ENCODE data around the gene ANGEL1. TPM values are rescaled to one million over a fixed set of nuclear protein-coding genes. Genes with fewer than 3 reads are reported as not detected.
A peak's percentile ranks its signal among the peaks of the same experiment; 100 is the strongest.

Gene ANGEL1
- polyA plus RNA-seq, 2 donors: 3.7 to 5.1 TPM

DNA sequence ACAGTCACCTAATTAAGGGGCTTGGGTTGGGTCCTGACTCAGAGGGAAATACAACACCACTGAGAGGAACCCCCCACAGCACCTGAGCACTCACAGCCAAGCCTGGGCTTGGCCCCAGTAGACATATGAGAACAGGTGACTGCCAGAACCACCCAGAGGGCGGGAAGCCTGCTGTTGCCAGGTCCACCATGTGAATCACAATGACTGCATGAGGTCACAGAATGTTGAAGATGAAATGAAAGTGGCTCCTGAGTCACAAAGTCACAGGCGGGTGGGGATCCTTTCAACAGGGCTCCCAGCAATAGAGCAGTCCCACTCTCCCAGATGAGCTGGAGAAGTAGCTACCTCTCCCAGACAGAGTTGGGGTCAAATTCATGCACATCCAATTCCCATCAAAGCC lies 13.4 kb upstream of the ANGEL1 start, which contains the start of gene LRRC74A:
TSS of gene LRRC74A (plus strand) at position 287 of the 400 bp plus-strand sequence. CDS start 290 bp downstream, outside the sequence.
- Histone ChIP-seq H3K4me3 (ENCODE audit: low read depth in 1 of 2, low read length in 2 of 2) (no peak within 1 kb of the TSS), H3K36me3 (ENCODE audit: control insufficient read depth in 2 of 2, insufficient read depth in 2 of 2, low read length in 1 of 2) (no peaks in the 10 kb centered on the region), H3K27ac (ENCODE audit: low read depth in 2 of 2, low read length in 1 of 2) (no peak within 1 kb of the TSS), H3K9me3 (ENCODE audit: control insufficient read depth in 2 of 2, insufficient read depth in 1 of 2, low read depth in 1 of 2, low read length in 1 of 2) (no peaks in the 10 kb centered on the region), H3K27me3 (ENCODE audit: control insufficient read depth in 1 of 2, insufficient read depth in 2 of 2, low read length in 2 of 2) (no peaks in the 10 kb centered on the region), H3K4me1 (ENCODE audit: control insufficient read depth in 2 of 2, insufficient read depth in 2 of 2, low read length in 1 of 2) (no peaks in the 10 kb centered on the region)
- WGBS, 2 donors: 65 to 90% methylated on average over 2 of the region's 2 CpGs

DNA sequence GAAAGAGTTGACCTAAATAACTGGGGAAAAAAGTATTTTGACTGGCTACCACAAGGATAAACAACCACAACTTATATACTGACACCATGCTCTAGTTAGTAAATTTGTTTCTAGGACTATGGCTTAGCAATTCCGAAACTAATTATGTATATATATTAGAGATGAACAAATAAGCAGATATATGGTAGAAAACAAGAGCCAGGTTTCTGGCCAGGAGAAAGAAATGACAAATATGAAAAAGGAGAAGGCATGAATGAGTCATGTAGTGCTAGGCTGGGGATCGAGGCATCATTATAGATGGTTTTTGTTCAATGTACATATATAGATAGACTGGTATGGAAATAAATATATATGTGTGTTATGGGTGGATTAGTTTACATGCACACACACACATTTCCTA lies 8.0 kb upstream of the ANGEL1 start:
- Histone ChIP-seq H3K27ac (ENCODE audit: low read depth in 2 of 2, low read length in 1 of 2) (no peak overlapping the region), H3K27me3 (ENCODE audit: control insufficient read depth in 1 of 2, insufficient read depth in 2 of 2, low read length in 2 of 2) (no peaks in the 10 kb centered on the region), H3K36me3 (ENCODE audit: control insufficient read depth in 2 of 2, insufficient read depth in 2 of 2, low read length in 1 of 2) (no peaks in the 10 kb centered on the region), H3K9me3 (ENCODE audit: control insufficient read depth in 2 of 2, insufficient read depth in 1 of 2, low read depth in 1 of 2, low read length in 1 of 2) (no peaks in the 10 kb centered on the region), H3K4me3 (ENCODE audit: low read depth in 1 of 2, low read length in 2 of 2) (no peak overlapping the region), H3K4me1 (ENCODE audit: control insufficient read depth in 2 of 2, insufficient read depth in 2 of 2, low read length in 1 of 2) (no peaks in the 10 kb centered on the region)
- WGBS, 2 donors: 69 to 70% methylated on average over 2 of the region's 2 CpGs

GRCh38 chr14:76814726-76815645 lies 2.3 kb upstream of the ANGEL1 start:
- H3K9me3 ChIP-seq (ENCODE audit: control insufficient read depth in 2 of 2, insufficient read depth in 1 of 2, low read depth in 1 of 2, low read length in 1 of 2): no peaks in the 10 kb centered on the region
- H3K36me3 ChIP-seq (ENCODE audit: control insufficient read depth in 2 of 2, insufficient read depth in 2 of 2, low read length in 1 of 2): no peaks in the 10 kb centered on the region
- H3K27me3 ChIP-seq (ENCODE audit: control insufficient read depth in 1 of 2, insufficient read depth in 2 of 2, low read length in 2 of 2): no peaks in the 10 kb centered on the region
- no peak overlapping the region for H3K4me3 ChIP-seq (ENCODE audit: low read depth in 1 of 2, low read length in 2 of 2)
- H3K27ac ChIP-seq (ENCODE audit: low read depth in 2 of 2, low read length in 1 of 2): no peak overlapping the region
- H3K4me1 ChIP-seq (ENCODE audit: control insufficient read depth in 2 of 2, insufficient read depth in 2 of 2, low read length in 1 of 2): peaks cover 0 to 2% of the 10 kb centered on the region in 2 donors
- 54 to 63% methylated on average over 7 of the region's 7 CpGs for WGBS, 2 donors

- Histone ChIP-seq H3K4me1 (ENCODE audit: control insufficient read depth in 2 of 2, insufficient read depth in 2 of 2, low read length in 1 of 2) (peaks cover 0 to 2% of the 10 kb centered on the region in 2 donors), H3K9me3 (ENCODE audit: control insufficient read depth in 2 of 2, insufficient read depth in 1 of 2, low read depth in 1 of 2, low read length in 1 of 2) (no peaks in the 10 kb centered on the region), H3K4me3 (ENCODE audit: low read depth in 1 of 2, low read length in 2 of 2) (peak overlapping the region; percentile 61 to 92), H3K27me3 (ENCODE audit: control insufficient read depth in 1 of 2, insufficient read depth in 2 of 2, low read length in 2 of 2) (no peaks in the 10 kb centered on the region), H3K36me3 (ENCODE audit: control insufficient read depth in 2 of 2, insufficient read depth in 2 of 2, low read length in 1 of 2) (peaks cover 7 to 8% of the 10 kb centered on the region in 2 donors), H3K27ac (ENCODE audit: low read depth in 2 of 2, low read length in 1 of 2) (peak overlapping the region; percentile 73 to 83)
- WGBS, 2 donors: 0% methylated on average over 20 of the region's 20 CpGs
Observed at GRCh38 chr14:76812093-76812421, 625 bp downstream of the ANGEL1 start.

GRCh38 chr14:76811561-76811960 lies 1.1 kb downstream of the ANGEL1 start:
- Histone ChIP-seq H3K4me1 (ENCODE audit: control insufficient read depth in 2 of 2, insufficient read depth in 2 of 2, low read length in 1 of 2) (peaks cover 0 to 2% of the 10 kb centered on the region in 2 donors), H3K9me3 (ENCODE audit: control insufficient read depth in 2 of 2, insufficient read depth in 1 of 2, low read depth in 1 of 2, low read length in 1 of 2) (no peaks in the 10 kb centered on the region), H3K4me3 (ENCODE audit: low read depth in 1 of 2, low read length in 2 of 2) (peak overlapping the region in 1 of 2 donors; percentile 92), H3K27me3 (ENCODE audit: control insufficient read depth in 1 of 2, insufficient read depth in 2 of 2, low read length in 2 of 2) (no peaks in the 10 kb centered on the region), H3K27ac (ENCODE audit: low read depth in 2 of 2, low read length in 1 of 2) (no peak overlapping the region), H3K36me3 (ENCODE audit: control insufficient read depth in 2 of 2, insufficient read depth in 2 of 2, low read length in 1 of 2) (peaks cover 8 to 10% of the 10 kb centered on the region in 2 donors)
- WGBS, 2 donors: 49 to 55% methylated on average over 4 of the region's 4 CpGs

GRCh38 chr14:76810953-76811400 lies 1.7 kb downstream of the ANGEL1 start:
- Histone ChIP-seq H3K4me3 (ENCODE audit: low read depth in 1 of 2, low read length in 2 of 2) (peak overlapping the region in 1 of 2 donors; percentile 92), H3K27me3 (ENCODE audit: control insufficient read depth in 1 of 2, insufficient read depth in 2 of 2, low read length in 2 of 2) (no peaks in the 10 kb centered on the region), H3K27ac (ENCODE audit: low read depth in 2 of 2, low read length in 1 of 2) (no peak overlapping the region), H3K9me3 (ENCODE audit: control insufficient read depth in 2 of 2, insufficient read depth in 1 of 2, low read depth in 1 of 2, low read length in 1 of 2) (no peaks in the 10 kb centered on the region), H3K4me1 (ENCODE audit: control insufficient read depth in 2 of 2, insufficient read depth in 2 of 2, low read length in 1 of 2) (peaks cover 0 to 2% of the 10 kb centered on the region in 2 donors), H3K36me3 (ENCODE audit: control insufficient read depth in 2 of 2, insufficient read depth in 2 of 2, low read length in 1 of 2) (peaks cover 8 to 15% of the 10 kb centered on the region in 2 donors)
- WGBS, 2 donors: 3 to 5% methylated on average over 9 of the region's 9 CpGs

- no peaks in the 10 kb centered on the region for H3K27me3 ChIP-seq (ENCODE audit: control insufficient read depth in 1 of 2, insufficient read depth in 2 of 2, low read length in 2 of 2)
- WGBS, 2 donors: 34% methylated on average over 3 of the region's 3 CpGs
- peak overlapping the region in 1 of 2 donors; percentile 92 for H3K4me3 ChIP-seq (ENCODE audit: low read depth in 1 of 2, low read length in 2 of 2)
- H3K27ac ChIP-seq (ENCODE audit: low read depth in 2 of 2, low read length in 1 of 2): no peak overlapping the region
- H3K36me3 ChIP-seq (ENCODE audit: control insufficient read depth in 2 of 2, insufficient read depth in 2 of 2, low read length in 1 of 2): peaks cover 8 to 15% of the 10 kb centered on the region in 2 donors
- H3K9me3 ChIP-seq (ENCODE audit: control insufficient read depth in 2 of 2, insufficient read depth in 1 of 2, low read depth in 1 of 2, low read length in 1 of 2): no peaks in the 10 kb centered on the region
- H3K4me1 ChIP-seq (ENCODE audit: control insufficient read depth in 2 of 2, insufficient read depth in 2 of 2, low read length in 1 of 2): peaks cover 0 to 2% of the 10 kb centered on the region in 2 donors
Observed at GRCh38 chr14:76810525-76810924, 2.2 kb downstream of the ANGEL1 start.

DNA sequence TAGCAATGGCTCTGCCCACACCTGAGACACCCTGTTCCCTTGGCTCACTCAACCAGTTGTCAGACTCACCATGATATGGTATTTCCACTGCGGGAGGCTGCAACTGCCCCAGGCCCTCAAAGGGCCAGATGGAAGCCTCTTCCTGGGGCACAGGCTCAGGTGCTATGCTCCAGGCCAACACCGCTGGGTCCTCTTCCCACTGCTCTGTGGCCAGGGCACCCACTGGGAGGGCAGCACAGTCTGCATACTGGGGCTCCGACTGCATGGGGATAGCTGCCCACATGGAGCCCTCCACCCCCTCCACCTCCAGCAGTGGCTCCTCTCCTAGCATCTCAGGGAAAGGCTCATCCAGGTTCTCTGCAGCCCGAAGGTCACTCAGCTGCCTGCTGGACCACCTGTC lies 3.7 kb downstream of the ANGEL1 start:
- Histone ChIP-seq H3K36me3 (ENCODE audit: control insufficient read depth in 2 of 2, insufficient read depth in 2 of 2, low read length in 1 of 2) (peaks cover 8 to 15% of the 10 kb centered on the region in 2 donors), H3K27ac (ENCODE audit: low read depth in 2 of 2, low read length in 1 of 2) (no peak overlapping the region), H3K4me1 (ENCODE audit: control insufficient read depth in 2 of 2, insufficient read depth in 2 of 2, low read length in 1 of 2) (peaks cover 0 to 2% of the 10 kb centered on the region in 2 donors), H3K4me3 (ENCODE audit: low read depth in 1 of 2, low read length in 2 of 2) (no peak overlapping the region), H3K27me3 (ENCODE audit: control insufficient read depth in 1 of 2, insufficient read depth in 2 of 2, low read length in 2 of 2) (no peaks in the 10 kb centered on the region), H3K9me3 (ENCODE audit: control insufficient read depth in 2 of 2, insufficient read depth in 1 of 2, low read depth in 1 of 2, low read length in 1 of 2) (no peaks in the 10 kb centered on the region)
- 95% methylated on average over 4 of the region's 4 CpGs for WGBS, 2 donors

DNA sequence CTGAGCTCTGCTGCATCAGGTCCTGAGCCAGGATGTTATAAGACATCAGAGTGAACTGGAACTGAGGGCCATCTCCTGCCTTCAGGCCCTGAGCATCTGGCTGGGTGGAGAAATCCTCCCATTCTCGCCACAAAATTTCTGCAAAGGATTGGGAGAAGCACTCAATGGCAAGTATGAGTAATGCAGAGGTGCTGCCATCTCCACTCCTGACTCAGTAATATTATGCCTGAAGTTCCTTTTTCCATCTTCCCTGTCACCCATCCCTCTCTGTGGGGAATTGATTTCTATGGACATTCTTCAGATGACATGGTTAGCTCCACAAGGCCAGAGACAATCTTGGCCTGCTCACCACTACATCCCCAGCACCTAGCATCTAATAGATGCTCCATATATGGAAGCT lies 4.7 kb downstream of the ANGEL1 start:
- no peak overlapping the region for H3K27ac ChIP-seq (ENCODE audit: low read depth in 2 of 2, low read length in 1 of 2)
- 88 to 92% methylated on average over 1 of the region's 1 CpG for WGBS, 2 donors
- peaks cover 0 to under 1% of the 10 kb centered on the region in 2 donors for H3K4me1 ChIP-seq (ENCODE audit: control insufficient read depth in 2 of 2, insufficient read depth in 2 of 2, low read length in 1 of 2)
- peaks cover 13 to 15% of the 10 kb centered on the region in 2 donors for H3K36me3 ChIP-seq (ENCODE audit: control insufficient read depth in 2 of 2, insufficient read depth in 2 of 2, low read length in 1 of 2)
- no peak overlapping the region for H3K4me3 ChIP-seq (ENCODE audit: low read depth in 1 of 2, low read length in 2 of 2)
- H3K27me3 ChIP-seq (ENCODE audit: control insufficient read depth in 1 of 2, insufficient read depth in 2 of 2, low read length in 2 of 2): no peaks in the 10 kb centered on the region
- no peaks in the 10 kb centered on the region for H3K9me3 ChIP-seq (ENCODE audit: control insufficient read depth in 2 of 2, insufficient read depth in 1 of 2, low read depth in 1 of 2, low read length in 1 of 2)
